TTC549 (cell line): ENCODE data around the gene LGMN.
"Not testable (repeated sequence)": the region's sequence is repeated elsewhere in the genome, so short reads cannot be mapped to it uniquely, and the experiment has no call there.

Experiments
- FAIRE-seq: peaks from 2 replicates; lab custom pipeline; 2012; peaks lifted over from hg19 to GRCh38; lab: Jason Lieb, UNC

LGMN gene

DNA sequence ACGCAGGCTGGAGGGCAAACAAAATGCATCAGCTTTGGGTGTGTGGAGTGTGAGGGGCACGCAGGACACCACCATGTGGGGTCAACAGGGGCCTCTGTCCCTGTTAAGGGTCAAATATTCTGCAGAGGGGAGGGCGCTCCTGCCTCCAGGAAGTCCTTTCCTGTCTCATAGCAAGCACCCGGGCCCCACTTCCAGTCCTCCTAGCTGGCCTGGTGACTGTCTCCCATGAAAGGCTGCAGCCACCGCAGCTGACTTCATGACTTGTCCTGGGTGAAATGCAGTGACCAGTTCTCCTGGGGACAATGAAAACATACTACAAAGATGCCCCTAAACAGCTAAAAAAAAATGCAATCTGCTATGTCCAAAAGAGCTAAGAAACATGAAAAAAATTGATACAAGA lies 53.6 kb downstream of the LGMN start:
- no peak for FAIRE-seq

DNA sequence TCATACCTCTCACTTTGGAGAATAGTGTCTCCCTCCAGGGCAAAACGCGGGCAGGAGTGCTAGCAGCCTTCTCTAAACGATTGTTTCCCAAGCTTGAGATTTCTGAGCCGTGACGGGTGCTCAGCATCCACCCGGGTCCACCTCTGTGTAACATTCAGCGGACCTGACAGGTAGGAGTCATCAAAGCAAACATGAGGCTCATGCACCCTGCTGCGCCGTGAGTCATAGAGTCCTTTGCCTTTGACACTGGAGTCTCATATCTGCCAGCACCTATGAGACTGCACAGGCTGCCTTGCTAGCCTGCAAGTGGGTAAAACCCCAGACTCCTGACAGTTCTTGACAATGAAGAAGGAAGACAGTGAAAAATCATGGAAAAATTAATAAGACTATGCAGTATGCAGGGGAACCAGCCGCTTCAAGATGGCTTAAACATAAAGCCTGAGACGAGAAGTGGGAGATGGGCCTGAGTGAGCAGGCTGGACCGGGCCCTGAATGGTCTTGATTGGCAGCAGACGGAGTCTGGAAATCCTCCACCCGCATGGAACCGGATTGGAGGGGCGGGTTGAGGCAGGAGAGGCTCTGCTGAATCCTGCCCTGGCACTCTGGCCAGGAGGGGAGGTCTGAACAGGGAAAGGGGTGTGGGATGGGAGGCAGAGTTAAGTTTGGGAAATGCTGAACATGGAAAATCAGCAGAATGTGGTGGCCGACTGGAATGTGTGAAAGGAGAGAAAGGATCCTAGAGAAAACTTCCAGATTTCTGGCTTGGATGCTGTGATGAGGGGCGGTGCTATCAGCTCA lies 54.2 kb downstream of the LGMN start:
- FAIRE-seq, result no peak

DNA sequence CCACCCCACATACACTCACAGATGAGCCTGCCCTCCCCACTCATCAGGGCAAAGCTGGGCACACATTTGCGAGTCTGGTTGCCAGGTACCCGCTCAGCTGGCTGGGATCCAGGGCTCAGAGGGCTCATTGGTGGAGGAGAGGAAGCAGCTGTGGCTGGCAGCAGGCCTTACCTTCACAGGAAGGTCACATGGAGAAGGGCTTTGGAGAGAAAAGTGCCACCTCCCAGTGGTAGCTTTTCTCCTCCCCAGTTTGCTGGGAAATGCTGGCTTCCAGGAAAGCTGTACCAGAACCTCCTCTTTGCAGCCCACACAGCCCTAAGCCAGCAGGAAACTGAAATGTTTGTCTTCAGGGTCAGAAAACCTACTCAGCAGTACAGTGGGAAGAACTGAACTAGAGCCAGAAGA lies 55.6 kb downstream of the LGMN start:
- FAIRE-seq, result no peak

DNA sequence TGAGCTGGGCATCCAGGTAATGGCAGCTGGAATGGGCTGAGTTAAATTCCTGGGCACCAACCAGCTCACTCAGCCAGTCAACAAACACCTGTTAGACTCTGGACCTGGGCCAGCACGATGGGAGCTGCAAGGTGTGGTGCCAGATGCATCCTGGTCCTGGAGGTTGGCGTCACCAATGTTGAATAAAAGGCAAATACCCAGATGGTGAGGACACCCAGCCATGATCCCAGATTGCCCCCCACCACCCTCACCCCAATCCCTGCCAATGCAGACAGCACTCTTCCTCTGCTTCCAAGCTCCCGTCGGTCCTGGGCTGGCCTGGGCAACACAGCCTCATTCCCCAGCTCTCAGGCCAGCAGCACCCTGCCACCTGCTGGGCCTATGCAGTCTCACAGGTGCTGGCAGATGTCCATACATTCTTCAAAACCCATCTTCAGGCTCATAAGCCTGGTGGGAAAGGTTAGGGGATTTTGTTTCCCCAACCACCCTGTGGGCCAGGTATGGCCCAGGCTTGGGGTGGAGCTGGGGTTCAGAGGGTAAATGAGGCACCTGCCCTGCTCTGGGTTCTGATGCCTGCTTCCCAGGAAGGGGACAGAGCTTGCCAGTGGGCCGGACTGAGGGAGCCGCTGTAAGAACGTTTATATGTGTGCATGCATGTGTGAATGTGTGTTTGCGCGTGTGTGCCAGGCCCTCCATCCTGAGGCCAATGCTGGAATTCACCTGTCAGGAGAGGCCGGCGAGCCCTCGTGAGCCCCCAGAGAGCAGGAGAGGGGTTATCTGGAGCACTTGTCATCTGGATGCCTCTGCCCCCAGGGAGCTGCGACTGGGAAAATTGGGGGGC lies 58.0 kb downstream of the LGMN start:
- no peak for FAIRE-seq

DNA sequence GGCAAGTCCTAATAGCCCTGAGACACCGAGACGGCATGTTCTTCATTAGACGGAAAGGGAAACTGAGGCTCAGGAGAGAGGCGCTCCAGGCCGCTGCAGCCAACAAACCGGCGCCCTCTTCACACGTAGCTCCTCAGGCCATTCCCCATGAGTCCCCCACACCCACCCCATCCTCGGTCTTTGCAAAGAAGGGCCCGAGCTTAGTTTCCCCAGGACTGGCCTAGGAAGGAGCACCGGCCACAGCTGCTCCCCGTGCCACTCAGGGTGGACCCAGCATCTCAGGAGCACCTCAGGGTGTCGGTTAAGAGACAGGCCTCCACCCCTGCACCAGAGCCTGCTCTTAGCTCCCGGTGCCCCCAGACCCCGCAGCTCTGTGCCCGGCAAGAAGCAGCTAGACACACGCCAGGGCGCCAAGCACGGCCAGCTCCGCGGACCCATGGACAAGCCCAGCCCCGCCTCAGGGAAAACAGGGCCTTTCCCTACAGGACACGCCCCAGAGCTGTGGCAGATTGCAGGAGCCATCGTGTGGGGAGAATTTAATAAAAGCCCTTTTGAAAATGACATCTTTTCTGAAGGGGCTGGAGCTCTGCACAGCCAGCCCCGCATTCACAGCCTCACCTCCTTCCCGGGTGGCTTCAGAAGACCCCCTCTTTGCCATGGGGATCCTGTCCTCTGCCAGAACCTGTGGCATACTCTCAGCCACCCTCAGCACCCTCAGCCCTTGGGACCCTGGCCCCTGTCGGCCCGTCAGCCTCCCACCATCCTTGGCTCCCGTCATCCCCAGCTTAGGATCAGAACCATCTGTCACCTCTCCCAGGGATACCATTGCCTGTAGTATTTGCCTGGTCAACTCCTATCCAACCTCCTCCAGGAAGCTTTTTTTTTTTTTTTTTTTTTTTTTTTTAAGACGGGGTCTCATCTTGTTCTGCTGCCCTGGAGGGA lies 59.7 kb downstream of the LGMN start:
- no peak for FAIRE-seq

DNA sequence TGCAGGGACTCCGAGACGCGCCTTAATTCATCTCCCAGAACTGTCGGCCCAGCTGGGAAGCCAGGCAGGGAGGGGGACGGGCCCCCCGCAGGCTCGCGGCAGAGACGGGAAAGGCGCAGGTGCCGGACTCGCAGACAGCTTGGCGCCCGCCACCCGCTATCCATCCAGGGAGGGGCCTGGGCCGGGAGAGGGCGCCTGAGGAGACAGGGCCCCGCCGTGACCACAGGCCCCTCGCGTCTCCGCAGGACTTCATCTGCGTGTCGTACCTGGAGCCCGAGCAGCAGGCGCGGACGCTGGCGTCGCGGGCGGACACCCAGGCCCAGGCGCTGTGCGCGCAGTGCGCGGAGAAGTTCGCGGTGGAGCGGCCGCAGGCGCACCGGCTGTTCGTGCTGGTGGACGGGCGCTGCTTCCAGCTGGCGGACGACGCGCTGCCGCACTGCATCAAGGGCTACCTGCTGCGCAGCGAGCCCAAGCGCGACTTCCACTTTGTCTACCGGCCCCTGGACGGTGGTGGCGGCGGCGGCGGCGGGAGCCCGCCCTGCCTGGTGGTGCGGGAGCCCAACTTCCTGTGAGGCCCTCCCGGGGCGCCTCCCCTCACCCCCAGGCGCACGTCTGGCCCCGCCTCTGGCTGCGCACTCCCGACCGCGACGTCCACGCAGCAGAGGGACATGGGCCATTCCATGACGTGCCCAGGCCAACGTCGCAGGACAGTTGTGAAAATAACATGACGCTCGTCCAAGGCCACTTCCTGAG lies 60.6 kb downstream of the LGMN start:
- no peak for FAIRE-seq

DNA sequence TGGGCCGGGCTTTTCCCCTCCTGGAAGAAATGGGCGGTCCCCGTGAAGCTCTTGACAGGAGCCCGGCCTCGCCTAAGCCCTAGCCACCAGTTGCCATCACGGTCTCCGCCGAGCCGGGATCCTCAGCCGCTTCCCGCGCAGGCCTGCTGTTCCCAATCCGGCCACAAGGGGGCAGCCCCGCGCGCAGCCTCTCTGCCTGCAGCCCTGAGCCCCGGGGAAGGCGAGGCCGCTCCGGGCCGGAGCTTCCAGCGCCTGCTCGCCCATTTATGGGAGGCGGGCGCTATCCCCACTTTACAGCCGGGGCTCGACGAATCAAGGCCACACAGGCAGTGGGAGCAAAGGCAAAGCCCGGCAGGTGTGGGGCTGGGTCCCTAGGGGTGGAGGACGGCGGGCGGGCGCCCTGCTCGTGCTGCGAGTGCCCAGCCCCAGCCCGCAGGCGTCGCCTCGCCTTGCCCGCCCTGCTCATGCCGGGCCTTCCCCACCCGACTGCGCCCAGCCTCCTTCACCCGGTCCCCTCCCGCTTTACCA lies 61.5 kb downstream of the LGMN start:
- no peak for FAIRE-seq

DNA sequence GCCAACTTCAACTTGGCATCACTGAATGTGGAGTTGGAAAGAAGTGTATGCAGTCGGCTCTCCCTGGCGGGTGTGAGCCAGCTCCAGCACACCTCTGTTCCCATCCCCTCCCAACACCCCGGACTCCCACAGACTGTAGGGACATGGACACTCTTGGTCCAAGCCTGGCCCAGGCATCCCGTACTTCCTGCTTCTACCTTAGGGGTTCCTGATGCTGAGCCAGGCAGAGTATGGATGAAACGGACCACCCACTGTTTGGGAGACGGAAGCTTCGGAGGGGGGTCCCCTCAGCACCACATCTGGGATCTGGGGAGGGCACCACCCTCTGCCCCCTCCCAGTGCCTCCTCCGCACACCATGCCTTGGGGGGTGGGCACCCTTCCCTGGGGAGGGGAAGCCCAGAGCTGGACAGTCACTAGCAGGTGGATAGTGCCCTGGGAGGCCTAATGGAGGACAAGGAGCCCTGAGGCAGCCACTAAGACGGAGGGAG lies 62.0 kb downstream of the LGMN start:
- FAIRE-seq, result no peak

DNA sequence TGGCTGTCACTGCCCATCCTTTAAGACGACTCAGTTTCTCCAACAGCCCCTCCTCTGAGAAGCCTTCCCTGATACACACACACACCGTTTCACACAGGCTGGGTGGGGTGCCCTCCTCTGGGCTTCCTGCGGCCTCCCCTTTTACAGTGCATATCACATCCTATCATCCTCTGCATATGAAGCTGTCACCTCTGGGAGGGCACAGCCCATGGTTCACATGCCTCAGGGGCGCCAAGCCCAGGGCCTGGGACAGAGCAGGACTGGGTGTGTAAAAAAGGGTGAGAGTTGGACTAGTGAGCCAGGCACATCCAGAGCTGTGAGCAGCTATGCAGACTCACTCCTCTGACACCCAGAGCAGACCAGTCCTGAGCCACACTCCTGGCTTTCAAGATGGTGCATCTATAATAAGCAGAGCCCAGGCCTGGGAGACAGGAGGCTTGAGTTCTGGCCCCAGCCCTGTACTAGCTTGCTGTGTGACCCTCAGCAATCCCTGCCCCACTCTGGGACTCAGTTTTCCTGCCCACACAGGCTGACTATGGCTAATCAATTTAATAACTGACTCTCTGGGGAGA lies 62.6 kb downstream of the LGMN start:
- FAIRE-seq, result no peak

DNA sequence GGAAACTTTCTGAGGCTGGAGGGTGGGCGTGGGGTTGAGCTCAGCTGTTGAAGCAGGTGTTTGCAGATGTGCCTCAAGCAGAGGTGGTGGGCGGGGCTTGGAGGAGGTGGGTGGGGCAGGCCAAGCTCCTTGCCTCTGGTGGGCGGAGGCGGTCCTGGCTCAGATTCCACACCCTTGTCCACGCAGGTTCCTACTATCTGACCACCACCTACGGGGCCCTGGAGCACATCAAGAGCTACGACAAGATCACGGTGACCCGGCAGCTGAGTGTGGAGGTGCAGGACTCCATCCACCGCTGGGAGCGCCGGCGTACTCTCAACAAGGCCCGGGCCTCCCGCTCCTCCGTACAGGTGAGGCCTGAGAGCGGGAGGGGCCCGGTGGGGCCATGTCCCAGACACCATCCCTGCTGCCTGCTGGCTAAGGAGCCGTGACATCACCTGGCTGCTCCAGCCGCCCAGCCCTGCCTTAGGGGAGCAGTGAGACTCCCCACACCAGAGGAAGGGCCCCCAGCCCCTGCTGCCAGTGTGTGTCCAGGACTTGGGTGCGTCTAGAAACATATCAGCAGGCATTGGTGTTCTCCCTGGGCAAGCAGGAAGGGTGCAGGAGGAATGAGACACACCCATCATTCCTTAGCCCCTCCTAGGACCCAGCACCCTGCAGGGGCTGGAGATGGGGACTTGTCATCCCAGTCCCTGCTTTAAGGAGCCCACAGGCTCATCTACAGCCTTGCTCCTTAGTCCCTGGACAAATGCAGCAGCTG lies 63.4 kb downstream of the LGMN start:
- no peak for FAIRE-seq

DNA sequence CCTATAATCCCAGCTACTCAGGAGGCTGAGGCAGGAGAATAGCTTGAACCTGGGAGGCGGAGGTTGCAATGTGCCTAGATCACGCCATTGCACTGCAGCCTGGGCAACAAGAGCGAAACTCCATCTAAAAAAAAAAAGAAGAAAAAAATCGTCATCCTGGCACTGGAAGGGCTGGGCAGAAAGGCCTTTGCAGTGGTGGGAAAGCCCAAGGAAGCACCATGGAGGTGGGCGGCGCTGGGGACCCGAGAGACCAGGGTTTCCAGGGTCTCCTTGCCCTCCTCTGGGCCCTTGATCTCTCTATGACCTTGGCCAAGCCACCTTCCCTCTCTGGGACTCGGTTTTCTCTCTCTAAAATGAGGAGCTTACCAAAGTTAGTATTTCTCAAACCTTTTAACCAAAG lies 65.4 kb downstream of the LGMN start:
- FAIRE-seq, result no peak

DNA sequence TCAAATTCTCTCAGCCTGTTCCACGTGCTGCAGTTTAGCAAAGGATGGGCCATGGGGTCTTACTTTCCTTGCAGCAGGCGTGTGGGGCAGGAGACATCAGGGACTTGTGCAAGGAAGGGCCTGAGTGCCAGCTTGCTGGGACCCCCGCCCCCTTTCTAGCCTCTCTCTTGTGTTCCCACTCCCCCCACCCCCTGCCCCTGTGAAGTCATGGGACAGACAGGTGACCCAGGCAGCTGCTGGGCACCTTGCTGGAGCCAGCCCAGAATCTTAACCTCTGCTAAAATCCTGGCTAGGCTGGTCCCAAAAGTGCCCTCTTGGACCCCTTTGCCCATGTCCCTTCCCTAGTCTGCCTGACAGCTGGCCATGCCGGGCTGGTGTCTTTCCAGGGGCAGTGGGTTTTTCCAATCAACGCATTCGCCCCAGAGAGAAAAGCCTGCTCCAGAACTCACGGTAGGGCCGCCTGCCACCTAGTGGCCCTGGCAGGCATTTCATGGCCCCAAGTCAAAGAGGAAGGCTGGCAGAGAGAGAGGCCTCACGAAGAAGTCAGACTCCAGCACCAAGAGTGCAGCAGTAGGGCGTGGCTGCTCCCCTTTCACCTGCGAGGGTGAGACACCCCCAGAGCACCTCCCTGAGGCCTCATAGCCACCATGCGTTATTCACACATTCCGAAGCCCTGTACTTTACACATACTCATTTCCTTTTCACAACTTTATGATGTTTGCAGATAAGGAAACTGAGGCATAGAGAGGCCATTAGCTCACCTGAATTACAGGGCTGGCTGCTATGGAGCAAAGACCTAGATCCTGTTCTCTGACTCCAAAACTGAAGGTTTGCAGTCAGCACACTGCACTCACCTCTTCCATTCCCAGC lies 67.4 kb downstream of the LGMN start:
- FAIRE-seq, result no peak

DNA sequence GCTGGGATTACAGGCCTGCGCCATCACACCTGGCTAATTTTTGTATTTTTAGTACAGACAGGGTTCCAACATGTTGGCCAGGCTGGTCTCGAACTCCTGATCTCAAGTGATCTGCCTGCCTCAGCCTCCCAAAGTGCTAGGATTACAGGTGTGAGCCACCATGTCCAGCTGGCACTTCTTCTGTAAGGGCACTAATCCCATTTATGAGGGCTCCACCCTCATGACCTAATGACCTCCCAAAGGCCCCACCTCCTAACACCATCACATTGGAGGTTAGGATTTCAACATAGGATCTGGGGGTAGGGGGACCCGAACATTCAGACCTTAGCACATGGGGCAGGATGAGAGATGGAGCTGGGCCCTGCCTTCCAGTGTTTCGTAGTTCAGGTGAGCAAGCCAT lies 68.1 kb downstream of the LGMN start:
- not testable (repeated sequence) for FAIRE-seq

DNA sequence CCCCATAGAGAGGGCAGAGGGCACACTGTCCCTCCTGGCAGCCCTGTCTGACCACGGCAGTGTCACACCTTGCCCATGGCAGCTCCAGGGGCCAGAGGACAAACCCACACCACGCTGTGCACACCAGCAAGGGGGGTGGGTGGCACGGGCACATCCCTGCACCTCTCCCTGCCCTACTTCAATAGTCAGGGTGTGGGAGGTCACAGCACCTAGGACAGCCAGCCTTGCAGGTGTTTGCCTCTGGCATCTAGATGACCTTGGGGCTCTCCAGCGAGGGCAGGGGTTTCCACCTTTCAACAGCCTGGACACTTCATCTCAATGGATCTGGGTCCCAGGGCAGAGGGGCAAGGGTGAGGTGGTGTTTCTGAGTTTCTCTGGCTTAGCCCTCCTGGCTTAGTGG lies 69.2 kb downstream of the LGMN start:
- no peak for FAIRE-seq

DNA sequence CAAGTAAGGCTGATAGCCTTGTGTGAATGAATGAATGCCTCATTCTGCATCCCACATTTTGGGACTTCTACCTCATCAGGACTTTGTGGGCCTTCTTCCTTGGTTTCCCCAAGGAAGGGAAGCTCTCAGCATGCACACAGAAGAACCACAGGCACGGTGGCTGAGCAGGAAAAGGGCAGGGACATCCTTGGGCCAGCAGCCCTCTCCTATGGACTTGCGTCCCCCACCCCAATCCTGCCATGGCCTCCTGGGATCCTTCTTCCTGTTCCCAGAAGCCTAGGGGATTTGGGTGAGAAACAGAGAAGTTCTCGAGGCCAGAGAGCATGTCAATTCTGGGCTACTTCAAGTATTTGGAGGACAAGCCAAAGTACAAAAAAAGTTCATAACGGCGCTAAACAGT lies 69.7 kb downstream of the LGMN start:
- no peak for FAIRE-seq

DNA sequence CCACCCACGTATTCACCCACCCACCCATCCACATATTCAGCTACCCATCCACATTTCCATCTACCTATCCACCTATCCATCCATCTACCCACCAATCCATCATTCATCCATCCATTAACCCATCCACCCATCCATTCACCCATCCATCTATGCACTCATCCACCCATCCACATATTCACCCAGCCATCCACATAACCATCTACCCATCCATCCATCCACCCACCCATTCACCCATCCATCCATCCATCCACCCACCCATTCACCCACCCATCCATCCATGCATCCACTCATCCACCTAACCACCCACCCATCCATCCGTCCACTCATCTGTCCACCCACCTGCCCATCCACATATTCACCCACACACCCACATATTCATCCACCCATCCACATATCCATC lies 70.5 kb downstream of the LGMN start:
- FAIRE-seq, result no peak

DNA sequence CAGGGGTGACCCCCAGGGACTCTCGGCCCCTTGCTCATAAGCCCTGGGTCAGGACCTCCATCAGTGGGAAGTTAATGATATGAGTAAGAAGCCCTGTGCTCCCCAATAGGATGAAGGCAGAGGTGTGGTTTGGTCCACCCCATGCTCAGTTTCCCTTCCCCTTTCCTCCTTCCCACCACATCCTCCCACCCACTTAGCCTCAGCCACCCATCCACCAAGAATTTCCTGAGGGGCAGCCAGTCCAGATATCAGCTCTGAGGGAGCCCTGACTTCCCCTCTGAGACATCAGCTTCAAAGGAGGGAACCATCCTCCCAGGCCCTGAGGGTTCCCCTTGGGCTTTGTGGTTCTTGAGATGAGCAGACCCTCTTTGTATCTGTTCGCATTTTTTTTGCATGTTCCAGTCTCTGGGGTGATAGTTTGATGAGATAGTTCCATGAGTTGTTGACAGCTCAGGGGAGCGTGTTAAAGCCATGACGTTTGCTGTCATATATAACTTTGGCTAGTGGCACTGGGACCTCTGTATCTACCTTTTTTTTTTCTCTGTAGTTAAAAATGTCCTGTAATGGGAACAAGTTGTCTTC lies 71.2 kb downstream of the LGMN start:
- no peak for FAIRE-seq

DNA sequence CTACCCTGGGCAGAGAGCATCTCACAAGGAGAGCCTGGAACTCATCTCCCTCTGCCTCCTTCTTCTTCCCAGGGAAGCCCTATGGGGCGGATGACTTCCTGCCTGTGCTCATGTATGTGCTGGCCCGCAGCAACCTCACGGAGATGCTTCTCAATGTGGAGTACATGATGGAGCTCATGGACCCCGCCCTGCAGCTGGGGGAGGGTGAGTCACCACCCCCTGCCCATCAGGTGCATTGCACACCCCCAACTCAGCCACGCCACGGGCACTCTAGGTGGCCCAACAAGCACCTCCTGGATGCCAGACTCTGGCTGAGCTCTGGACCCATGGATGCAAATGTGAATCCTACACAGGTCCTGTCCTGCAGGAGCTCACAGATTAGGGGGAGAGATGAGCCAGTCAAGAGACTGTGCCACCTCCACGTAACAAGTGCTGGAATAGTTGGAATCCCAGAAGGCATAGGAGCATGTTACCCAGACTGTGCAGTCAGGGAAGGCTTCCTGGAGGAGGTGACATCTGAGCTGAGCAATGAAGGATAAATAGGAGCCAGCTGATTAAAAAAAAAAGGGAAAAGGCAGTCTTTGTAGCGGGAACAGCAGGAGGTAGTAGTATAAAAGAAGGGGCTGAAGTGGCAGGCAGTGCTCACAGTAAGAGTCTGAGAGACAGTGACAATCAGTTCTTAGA lies 71.9 kb downstream of the LGMN start:
- FAIRE-seq, result no peak
